A549 (cell line): ENCODE data around the gene USH1G. TPM values are rescaled to one million over a fixed set of nuclear protein-coding genes. Genes with fewer than 3 reads are reported as not detected.
A peak's percentile ranks its signal among the peaks of the same experiment; 100 is the strongest.

Experiments
- ATAC-seq, 2 experiments: fragments of 200-7000 bp in 1 of 2; fragments of >200 bp in 1 of 2; cut with Nextera tagmentation in 1 of 2; cut with Tn5 transposase in 1 of 2; 3 replicates each; pipeline versions ENCODE4 v1.8.0 to v1.9.1; 2018 to 2020; ENCODE audit warnings: mild to moderate bottlenecking in 1 of 2, moderate library complexity in 1 of 2
- CTCF ChIA-PET: fragments of 300-600 bp; sonication (Branson Sonifier 250); formaldehyde crosslinking; extraction: SDS; loops from one replicate; lab custom pipeline; 2021; ENCODE audit warnings: antibody characterized with exemption, inconsistent platforms; lab: Yijun Ruan, JAX
- POLR2A ChIA-PET: fragments of 350-600 bp; formaldehyde crosslinking; extraction: SDS; loops from one replicate; lab custom pipeline; 2021; ENCODE audit warnings: antibody characterized with exemption, inconsistent platforms; lab: Yijun Ruan, JAX
- DNase-seq, 2 experiments: peaks; one replicate each; pipeline versions ENCODE4 v3.0.0 to v3.0.0-alpha.2; 2011 to 2016; ENCODE audit warnings: low read depth in 1 of 2, low spot score in 1 of 2
- FAIRE-seq: peaks from 2 replicates; lab custom pipeline; 2011; peaks lifted over from hg19 to GRCh38; lab: Jason Lieb, UNC
- H3K27ac ChIP-seq, 2 experiments: fragments of >200 bp; sonication (Bioruptor Twin); formaldehyde crosslinking; 3 replicates each; pipeline ENCODE4 v1.5.1; 2016 to 2017
- H3K4me1 ChIP-seq: fragments of >200 bp; sonication (Bioruptor Twin); formaldehyde crosslinking; 3 replicates; pipeline ENCODE4 v1.6.1; 2016
- H3K4me2 ChIP-seq: fragments of >200 bp; sonication (Bioruptor Twin); formaldehyde crosslinking; 3 replicates; pipeline ENCODE4 v1.6.1; 2016
- H3K4me3 ChIP-seq: fragments of >200 bp; sonication (Bioruptor Twin); formaldehyde crosslinking; 3 replicates; pipeline ENCODE4 v1.5.1; 2016
- H3K9me3 ChIP-seq: fragments of >200 bp; sonication (Bioruptor Twin); formaldehyde crosslinking; 3 replicates; pipeline ENCODE4 v1.6.1; 2016
- EHMT2 ChIP-seq: fragments of 200-600 bp; sonication (generic); IDR thresholded peaks from 2 replicates; pipeline ENCODE4 v1.6.1; 2016; ENCODE audit warnings: antibody characterized with exemption, low read depth, mild to moderate bottlenecking, moderate library complexity
- JUN ChIP-seq, 2 experiments: fragments of >200 bp; sonication (Bioruptor Twin); formaldehyde crosslinking; IDR thresholded peaks; 2 replicates in 1 of 2; 3 replicates in 1 of 2; pipeline ENCODE4 v1.6.1; 2016 to 2017
- JUNB ChIP-seq: fragments of >200 bp; sonication (Bioruptor Twin); formaldehyde crosslinking; IDR thresholded peaks from 2 replicates; pipeline ENCODE4 v1.6.1; 2016
- PHF8 ChIP-seq: fragments of 200-600 bp; sonication (generic); IDR thresholded peaks from 2 replicates; pipeline ENCODE4 v1.6.1; 2016; ENCODE audit warnings: low read depth, mild to moderate bottlenecking, antibody characterized with exemption, moderate library complexity, borderline replicate concordance
- RAD21 ChIP-seq, 2 experiments: fragments of >200 bp in 1 of 2; sonication (Bioruptor Twin) in 1 of 2; formaldehyde crosslinking in 1 of 2; IDR thresholded peaks in 1 of 2; conservative IDR thresholded peaks in 1 of 2; 2 replicates in 1 of 2; 3 replicates in 1 of 2; pipeline ENCODE4 v1.6.1; 2012 to 2018; ENCODE audit warnings: inconsistent platforms in 1 of 2
- RCOR1 ChIP-seq: fragments of 150-350 bp; IDR thresholded peaks from 2 replicates; pipeline ENCODE4 v1.6.1; 2014; ENCODE audit warnings: antibody characterized with exemption, low read length, low read depth
- RFX5 ChIP-seq: fragments of 450-650 bp; IDR thresholded peaks from 2 replicates; pipeline ENCODE4 v1.7.1; 2014; ENCODE audit warnings: antibody characterized with exemption, mild to moderate bottlenecking, moderate library complexity
- SMC3 ChIP-seq: fragments of >200 bp; sonication (Bioruptor Twin); formaldehyde crosslinking; IDR thresholded peaks from 3 replicates; pipeline ENCODE4 v1.6.1; 2018; ENCODE audit warnings: inconsistent platforms
- ZNF302 ChIP-seq: fragments of 250-450 bp; sonication (Bioruptor Pico); IDR thresholded peaks from 2 replicates; pipeline ENCODE4 v1.9.0; 2021; ENCODE audit warnings: inconsistent platforms, mild to moderate bottlenecking, moderate library complexity
- ZSCAN20 ChIP-seq: fragments of 250-450 bp; sonication (Bioruptor Pico); IDR thresholded peaks from 2 replicates; pipeline ENCODE4 v1.8.0; 2022; ENCODE audit warnings: mild to moderate bottlenecking, moderate library complexity
- WGBS: methylation state at CpG from one replicate; pipeline ENCODE4 v1.1.6; 2017; ENCODE audit errors: missing lambda C conversion rate; 5-methylcytosine and 5-hydroxymethylcytosine counted together
- polyA plus RNA-seq, 4 experiments: library from polyadenylated mRNA; depleted of rRNA in 3 of 4; stranded (reverse); fragments of >200 nt; fragmentation: RNase III in 1 of 4; extraction: RNeasy Plus Mini Kit Qiagen cat#74134 plus additional on column Dnase treatment in 1 of 4; gene quantifications; 2 replicates in 3 of 4; 3 replicates in 1 of 4; pipeline ENCODE4 v1.2.3, GENCODE V29; 2011 to 2017
- TF ChIP-seq, protein P1 (sequence below): fragments of 450-650 bp; IDR thresholded peaks from 2 replicates; pipeline ENCODE4 v1.6.1; 2014; ENCODE audit warnings: antibody characterized with exemption
- TF ChIP-seq, protein P2 (sequence below): fragments of >200 bp; sonication (Bioruptor Twin); formaldehyde crosslinking; IDR thresholded peaks from 3 replicates; pipeline ENCODE4 v1.5.1; 2016
- TF ChIP-seq, protein P3 (sequence below): IDR thresholded peaks from 2 replicates; pipeline ENCODE4 v1.6.1; 2012

Gene USH1G
- polyA plus RNA-seq, 2 of the 4 experiments (the other 2 are of a cell fraction): 0.09 to 0.12 TPM

DNA sequence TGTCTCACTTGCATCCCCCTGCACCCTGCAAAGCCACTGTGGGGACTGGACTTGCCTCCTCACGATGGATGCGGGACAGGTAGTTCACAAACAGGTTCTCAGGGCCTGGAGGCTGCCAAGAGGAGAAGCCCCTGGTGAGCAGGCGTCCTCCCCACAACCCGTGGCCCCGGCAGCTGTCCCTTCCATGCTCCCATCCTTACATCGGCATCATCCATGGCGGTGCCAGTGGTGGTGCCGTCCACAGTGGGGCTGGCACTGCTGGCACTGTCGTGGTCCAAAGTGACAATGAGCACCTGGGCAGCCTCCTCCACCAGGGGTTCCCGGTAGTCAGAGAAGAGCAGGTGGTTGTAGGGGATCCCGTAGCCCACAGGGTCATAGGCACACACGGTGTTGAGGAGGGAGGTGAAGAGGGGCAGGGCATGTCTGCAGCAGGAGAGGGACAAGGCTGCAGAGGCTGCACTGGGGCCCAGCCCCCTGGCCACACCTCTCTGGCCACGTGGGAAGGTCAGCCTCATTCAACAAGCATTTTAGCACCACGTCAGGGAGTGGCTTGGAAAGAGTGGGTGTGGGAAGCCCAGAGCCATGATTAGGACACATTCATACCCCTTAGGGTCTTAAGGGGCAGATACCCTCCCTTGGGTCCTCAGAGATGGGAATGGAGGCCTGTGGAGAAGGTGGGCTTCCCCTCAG lies 36.9 kb upstream of the USH1G start:
- Histone ChIP-seq H3K27ac (no peak overlapping the region), H3K4me1 (peaks cover 12% of the 10 kb centered on the region), H3K9me3 (no peaks in the 10 kb centered on the region), H3K4me3 (no peak overlapping the region), H3K4me2 (peak overlapping the region; percentile 43; the same call in 1 of the 3 replicates)
- WGBS: 76% methylated on average over 14 of the region's 14 CpGs
- CTCF ChIA-PET: interaction anchor here (1.0 to 42.3 kb wide), 35 partner anchors 15 to 278 kb away, joined by 3 to 1448 read pairs (median 12); partner anchors contain the start of genes CDR2L, FDXR, HID1 and MRPL58
- FAIRE-seq: no peak
- POLR2A ChIA-PET: interaction anchor here (1.5 to 2.2 kb wide), 2 partner anchors 40 to 75 kb away, joined by 3 to 15 read pairs; no protein-coding TSS in a partner anchor
- peak; percentile 15 to 45; a peak in 4 of 6 replicates for ATAC-seq
- DNase-seq: peak; percentile 49 to 59
- TF ChIP-seq ZSCAN20 (CRISPR knock-in tag): no peak
- TF ChIP-seq ZNF302 (CRISPR knock-in tag): no peak
- no peak for TF ChIP-seq RFX5
- TF ChIP-seq JUNB: no peak
- TF ChIP-seq, protein P1, sequence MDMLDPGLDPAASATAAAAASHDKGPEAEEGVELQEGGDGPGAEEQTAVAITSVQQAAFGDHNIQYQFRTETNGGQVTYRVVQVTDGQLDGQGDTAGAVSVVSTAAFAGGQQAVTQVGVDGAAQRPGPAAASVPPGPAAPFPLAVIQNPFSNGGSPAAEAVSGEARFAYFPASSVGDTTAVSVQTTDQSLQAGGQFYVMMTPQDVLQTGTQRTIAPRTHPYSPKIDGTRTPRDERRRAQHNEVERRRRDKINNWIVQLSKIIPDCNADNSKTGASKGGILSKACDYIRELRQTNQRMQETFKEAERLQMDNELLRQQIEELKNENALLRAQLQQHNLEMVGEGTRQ: peak; percentile 44; the same call in 1 of the 2 replicates
- no peak for TF ChIP-seq SMC3
- TF ChIP-seq, protein P2, sequence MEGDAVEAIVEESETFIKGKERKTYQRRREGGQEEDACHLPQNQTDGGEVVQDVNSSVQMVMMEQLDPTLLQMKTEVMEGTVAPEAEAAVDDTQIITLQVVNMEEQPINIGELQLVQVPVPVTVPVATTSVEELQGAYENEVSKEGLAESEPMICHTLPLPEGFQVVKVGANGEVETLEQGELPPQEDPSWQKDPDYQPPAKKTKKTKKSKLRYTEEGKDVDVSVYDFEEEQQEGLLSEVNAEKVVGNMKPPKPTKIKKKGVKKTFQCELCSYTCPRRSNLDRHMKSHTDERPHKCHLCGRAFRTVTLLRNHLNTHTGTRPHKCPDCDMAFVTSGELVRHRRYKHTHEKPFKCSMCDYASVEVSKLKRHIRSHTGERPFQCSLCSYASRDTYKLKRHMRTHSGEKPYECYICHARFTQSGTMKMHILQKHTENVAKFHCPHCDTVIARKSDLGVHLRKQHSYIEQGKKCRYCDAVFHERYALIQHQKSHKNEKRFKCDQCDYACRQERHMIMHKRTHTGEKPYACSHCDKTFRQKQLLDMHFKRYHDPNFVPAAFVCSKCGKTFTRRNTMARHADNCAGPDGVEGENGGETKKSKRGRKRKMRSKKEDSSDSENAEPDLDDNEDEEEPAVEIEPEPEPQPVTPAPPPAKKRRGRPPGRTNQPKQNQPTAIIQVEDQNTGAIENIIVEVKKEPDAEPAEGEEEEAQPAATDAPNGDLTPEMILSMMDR: no peak

DNA sequence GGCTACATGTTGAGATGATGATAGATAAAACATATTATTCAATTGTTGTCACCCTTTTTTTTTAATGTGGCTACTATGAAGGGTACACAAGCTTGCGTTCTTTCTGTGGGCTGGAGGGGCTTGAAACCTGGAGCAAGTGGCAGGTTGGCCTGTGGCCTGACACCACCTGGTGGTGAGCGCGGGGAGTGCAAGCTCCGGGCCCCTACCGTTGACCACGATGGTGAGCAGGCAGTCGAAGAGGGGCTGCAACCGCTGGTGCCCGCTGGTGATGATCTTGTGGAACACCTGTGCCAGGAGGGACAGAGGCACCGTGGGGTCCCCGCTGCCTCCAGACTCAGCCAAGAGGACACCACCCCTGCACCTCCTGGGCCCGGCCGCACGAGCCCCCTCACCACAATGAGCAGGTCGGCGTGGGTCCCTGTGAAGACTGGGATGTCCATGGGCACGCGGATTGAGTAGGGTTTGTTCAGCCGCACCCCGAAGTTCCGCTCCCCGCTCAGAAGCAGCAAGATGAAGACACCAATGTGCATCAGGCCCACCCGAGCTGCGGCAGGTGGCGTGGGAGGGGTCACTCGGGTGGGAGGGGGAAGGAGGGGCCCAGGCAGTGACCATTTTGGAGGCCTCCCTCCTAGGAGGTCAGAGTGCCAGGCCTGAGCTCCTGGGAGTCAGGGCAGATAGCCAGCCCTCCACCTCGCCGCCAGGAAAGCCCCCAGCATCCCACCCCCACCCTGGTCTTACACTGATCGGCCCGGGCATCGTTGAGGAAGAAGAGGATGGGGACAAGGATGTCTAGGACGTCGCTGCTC lies 35.1 kb upstream of the USH1G start:
- DNase-seq (peak; percentile 63 to 91), ATAC-seq (peak; percentile 23 to 66; a peak in 3 of 6 replicates), FAIRE-seq (no peak)
- WGBS: 52% methylated on average over 26 of the region's 33 CpGs
- H3K9me3 ChIP-seq: no peaks in the 10 kb centered on the region
- no peak overlapping the region for H3K4me3 ChIP-seq
- no peak overlapping the region for H3K27ac ChIP-seq
- POLR2A ChIA-PET: interaction anchor here (1.0 to 1.1 kb wide), 3 partner anchors 9 to 115 kb away, joined by 3 to 5 read pairs (median 4); partner anchors contain the start of gene FDXR
- peak; percentile 93 for TF ChIP-seq SMC3
- TF ChIP-seq, protein P2: peak; percentile 92
- TF ChIP-seq, protein P3, sequence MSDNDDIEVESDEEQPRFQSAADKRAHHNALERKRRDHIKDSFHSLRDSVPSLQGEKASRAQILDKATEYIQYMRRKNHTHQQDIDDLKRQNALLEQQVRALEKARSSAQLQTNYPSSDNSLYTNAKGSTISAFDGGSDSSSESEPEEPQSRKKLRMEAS: peak; percentile 36; the same call in 1 of the 2 replicates
- peak; percentile 83 to 92 for TF ChIP-seq RAD21 (conservative IDR thresholded peaks at IDR 0.05 in 1 of 2, IDR thresholded peaks at IDR 0.05 in 1 of 2)
- TF ChIP-seq EHMT2: no peak
- 0 out of 5 replicates have a peak, but pooled peaks of 1 of the 2 experiments have one; percentile 22 for TF ChIP-seq JUN (IDR thresholded peaks at IDR 0.05)
- no peak for TF ChIP-seq PHF8
- TF ChIP-seq RCOR1: no peak
- H3K4me1 ChIP-seq: peaks cover 21% of the 10 kb centered on the region
- H3K4me2 ChIP-seq: no peak overlapping the region
- CTCF ChIA-PET: interaction anchor here (0.6 to 42.3 kb wide), 52 partner anchors 9 to 1625 kb away, joined by 3 to 1448 read pairs (median 5); partner anchors contain the start of genes CDR2L, FDXR, HID1 and MIF4GD
